HEK293 (cell line): ENCODE data around the gene SLC35G2.

Source experiments
- BCL11B ChIP-seq: fragments of 450-650 bp; formaldehyde crosslinking; IDR thresholded peaks from 2 replicates; pipeline ENCODE4 v1.5.1; 2016; ENCODE audit warnings: low read depth, missing biosample characterization, missing genetic modification characterization
- GLIS1 ChIP-seq: fragments of 450-650 bp; formaldehyde crosslinking; IDR thresholded peaks from 2 replicates; pipeline ENCODE4 v1.5.1; 2016; ENCODE audit warnings: missing biosample characterization, missing genetic modification characterization
- KLF9 ChIP-seq: fragments of 450-650 bp; formaldehyde crosslinking; IDR thresholded peaks from 2 replicates; pipeline ENCODE4 v1.5.1; 2016; ENCODE audit warnings: missing biosample characterization, missing genetic modification characterization, low read depth
- SALL2 ChIP-seq: fragments of 450-650 bp; formaldehyde crosslinking; IDR thresholded peaks from 2 replicates; pipeline ENCODE4 v1.5.0; 2017; ENCODE audit warnings: missing biosample characterization, mild to moderate bottlenecking, missing genetic modification characterization, borderline replicate concordance
- SP2 ChIP-seq: fragments of 450-650 bp; formaldehyde crosslinking; IDR thresholded peaks from 2 replicates; pipeline ENCODE4 v1.5.1; 2016; ENCODE audit warnings: missing biosample characterization, missing genetic modification characterization
- ZBTB1 ChIP-seq: fragments of 450-650 bp; formaldehyde crosslinking; IDR thresholded peaks from 2 replicates; pipeline ENCODE4 v1.5.1; 2016; ENCODE audit warnings: missing biosample characterization, missing genetic modification characterization
- ZEB2 ChIP-seq: fragments of 450-650 bp; formaldehyde crosslinking; IDR thresholded peaks from 2 replicates; pipeline ENCODE4 v1.5.1; 2016; ENCODE audit warnings: missing biosample characterization, missing genetic modification characterization
- ZFHX2 ChIP-seq: fragments of 450-650 bp; formaldehyde crosslinking; conservative IDR thresholded peaks from 2 replicates; pipeline ENCODE4 v1.5.1; 2016; ENCODE audit warnings: missing biosample characterization, missing genetic modification characterization
- ZFP3 ChIP-seq: fragments of 450-650 bp; formaldehyde crosslinking; IDR thresholded peaks from 2 replicates; pipeline ENCODE4 v1.5.1; 2016; ENCODE audit warnings: low read depth, missing biosample characterization, missing genetic modification characterization
- ZFP37 ChIP-seq: fragments of 450-650 bp; formaldehyde crosslinking; IDR thresholded peaks from 2 replicates; pipeline ENCODE4 v1.5.1; 2016; ENCODE audit warnings: missing biosample characterization, missing genetic modification characterization
- ZIC2 ChIP-seq: fragments of 450-650 bp; formaldehyde crosslinking; IDR thresholded peaks from 2 replicates; pipeline ENCODE4 v1.5.1; 2016; ENCODE audit warnings: missing biosample characterization, missing genetic modification characterization
- ZNF10 ChIP-seq: fragments of 450-650 bp; formaldehyde crosslinking; IDR thresholded peaks from 2 replicates; pipeline ENCODE4 v1.5.1; 2017; ENCODE audit warnings: missing biosample characterization, missing genetic modification characterization
- ZNF2 ChIP-seq: fragments of 450-650 bp; formaldehyde crosslinking; IDR thresholded peaks from 2 replicates; pipeline ENCODE4 v1.5.1; 2016; ENCODE audit warnings: missing biosample characterization, missing genetic modification characterization
- ZNF302 ChIP-seq: fragments of 450-650 bp; formaldehyde crosslinking; IDR thresholded peaks from 2 replicates; pipeline ENCODE4 v1.5.1; 2016; ENCODE audit warnings: missing biosample characterization, missing genetic modification characterization, low read depth
- ZNF391 ChIP-seq: fragments of 450-650 bp; formaldehyde crosslinking; IDR thresholded peaks from 2 replicates; pipeline ENCODE4 v1.5.1; 2016; ENCODE audit warnings: low read depth, missing biosample characterization, missing genetic modification characterization, borderline replicate concordance
- ZNF394 ChIP-seq: fragments of 450-650 bp; formaldehyde crosslinking; IDR thresholded peaks from 2 replicates; pipeline ENCODE4 v1.5.1; 2016; ENCODE audit warnings: missing biosample characterization, missing genetic modification characterization, mild to moderate bottlenecking, moderate library complexity, borderline replicate concordance
- ZNF473 ChIP-seq: fragments of 450-650 bp; formaldehyde crosslinking; IDR thresholded peaks from 2 replicates; pipeline ENCODE4 v1.5.1; 2017; ENCODE audit warnings: missing biosample characterization, missing genetic modification characterization
- ZNF501 ChIP-seq: fragments of 450-650 bp; formaldehyde crosslinking; IDR thresholded peaks from 2 replicates; pipeline ENCODE4 v1.5.1; 2016; ENCODE audit warnings: missing biosample characterization, missing genetic modification characterization
- ZNF529 ChIP-seq: fragments of 450-650 bp; formaldehyde crosslinking; IDR thresholded peaks from 2 replicates; pipeline ENCODE4 v1.5.1; 2017; ENCODE audit warnings: missing genetic modification characterization, missing biosample characterization; ENCODE audit not compliant: insufficient replicate concordance
- ZNF596 ChIP-seq: fragments of 450-650 bp; IDR thresholded peaks from 2 replicates; pipeline ENCODE4 v1.5.0; 2018; ENCODE audit warnings: missing biosample characterization, mild to moderate bottlenecking, missing genetic modification characterization, moderate library complexity
- ZNF660 ChIP-seq: fragments of 450-650 bp; IDR thresholded peaks from 2 replicates; pipeline ENCODE4 v1.5.1; 2018; ENCODE audit warnings: missing biosample characterization, mild to moderate bottlenecking, missing genetic modification characterization
- ZNF670 ChIP-seq: fragments of 450-650 bp; formaldehyde crosslinking; IDR thresholded peaks from 2 replicates; pipeline ENCODE4 v1.5.1; 2016; ENCODE audit warnings: missing biosample characterization, missing genetic modification characterization, low read depth
- ZNF76 ChIP-seq: fragments of 450-650 bp; formaldehyde crosslinking; IDR thresholded peaks from 2 replicates; pipeline ENCODE4; 2016; ENCODE audit warnings: low read depth, missing biosample characterization, missing genetic modification characterization, borderline replicate concordance
- ZNF843 ChIP-seq: fragments of 450-650 bp; formaldehyde crosslinking; IDR thresholded peaks from 2 replicates; pipeline ENCODE4 v1.5.1; 2016; ENCODE audit warnings: missing biosample characterization, missing genetic modification characterization
- TF ChIP-seq, protein P1 (sequence below): fragments of 450-650 bp; formaldehyde crosslinking; IDR thresholded peaks from 2 replicates; pipeline ENCODE4 v1.5.1; 2017; ENCODE audit warnings: missing biosample characterization, missing genetic modification characterization
- TF ChIP-seq, protein P2 (sequence below): fragments of 450-650 bp; formaldehyde crosslinking; IDR thresholded peaks from 2 replicates; pipeline ENCODE4 v1.5.1; 2017; ENCODE audit warnings: missing biosample characterization, missing genetic modification characterization
- TF ChIP-seq, protein P3 (sequence below): fragments of 450-650 bp; formaldehyde crosslinking; IDR thresholded peaks from 2 replicates; pipeline ENCODE4 v1.5.1; 2016; ENCODE audit warnings: missing biosample characterization, missing genetic modification characterization
- TF ChIP-seq, protein P4 (sequence below): fragments of 450-650 bp; formaldehyde crosslinking; IDR thresholded peaks from 2 replicates; pipeline ENCODE4 v1.5.1; 2017; ENCODE audit warnings: missing biosample characterization, missing genetic modification characterization
- TF ChIP-seq, protein P5 (sequence below): fragments of 450-650 bp; formaldehyde crosslinking; IDR thresholded peaks from 2 replicates; pipeline ENCODE4 v1.5.1; 2016; ENCODE audit warnings: missing biosample characterization, missing genetic modification characterization
- TF ChIP-seq, protein P6 (sequence below): fragments of 450-650 bp; formaldehyde crosslinking; IDR thresholded peaks from 2 replicates; pipeline ENCODE4 v1.5.1; 2016; ENCODE audit warnings: missing biosample characterization, missing genetic modification characterization
- TF ChIP-seq, protein P7 (sequence below): fragments of 450-650 bp; formaldehyde crosslinking; IDR thresholded peaks from 2 replicates; pipeline ENCODE4 v1.5.1; 2016; ENCODE audit warnings: missing biosample characterization, missing genetic modification characterization

Gene SLC35G2

DNA sequence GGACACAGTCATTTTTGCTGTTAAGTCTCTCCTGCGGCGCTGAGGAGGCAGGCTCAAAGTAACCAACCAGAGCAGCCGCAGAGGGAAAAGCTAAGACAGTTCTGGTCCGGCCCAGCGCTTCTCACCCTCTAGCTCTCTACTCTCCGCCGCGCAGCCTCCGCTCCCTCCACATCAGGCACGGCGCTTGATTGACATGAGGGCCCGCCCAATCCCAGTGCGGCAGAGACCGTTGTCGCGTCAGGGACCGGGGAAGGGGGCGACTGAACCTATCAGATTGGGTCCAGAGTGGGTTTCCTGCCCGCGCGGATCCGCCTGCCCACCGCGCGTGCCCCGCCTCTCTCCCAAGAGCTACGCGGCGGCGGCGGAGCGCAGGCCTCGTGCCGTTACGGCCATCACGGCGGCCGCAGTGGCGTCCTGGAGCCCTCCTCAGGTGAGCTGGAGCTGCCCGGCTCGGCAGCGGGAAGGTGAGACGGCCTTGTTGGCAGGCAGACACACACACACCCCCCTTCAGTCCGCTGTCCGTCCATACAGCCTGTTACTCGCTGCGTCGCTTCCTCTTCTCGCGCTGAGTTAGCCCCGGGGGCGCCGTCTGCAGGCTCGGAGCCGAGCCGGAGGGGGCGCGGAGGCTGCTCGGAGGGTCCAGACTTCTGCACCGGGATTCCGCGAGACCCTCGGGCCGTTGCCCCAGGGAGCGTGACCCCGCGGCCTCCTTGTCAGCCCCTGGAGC lies 43.1 kb downstream of the SLC35G2 start, which contains the start of gene NCK1 (continued):
- TF ChIP-seq, protein P1, sequence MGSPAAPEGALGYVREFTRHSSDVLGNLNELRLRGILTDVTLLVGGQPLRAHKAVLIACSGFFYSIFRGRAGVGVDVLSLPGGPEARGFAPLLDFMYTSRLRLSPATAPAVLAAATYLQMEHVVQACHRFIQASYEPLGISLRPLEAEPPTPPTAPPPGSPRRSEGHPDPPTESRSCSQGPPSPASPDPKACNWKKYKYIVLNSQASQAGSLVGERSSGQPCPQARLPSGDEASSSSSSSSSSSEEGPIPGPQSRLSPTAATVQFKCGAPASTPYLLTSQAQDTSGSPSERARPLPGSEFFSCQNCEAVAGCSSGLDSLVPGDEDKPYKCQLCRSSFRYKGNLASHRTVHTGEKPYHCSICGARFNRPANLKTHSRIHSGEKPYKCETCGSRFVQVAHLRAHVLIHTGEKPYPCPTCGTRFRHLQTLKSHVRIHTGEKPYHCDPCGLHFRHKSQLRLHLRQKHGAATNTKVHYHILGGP (tag by site-specific recombination) = no peak
- peak; percentile 75 for TF ChIP-seq ZFP37 (tag by site-specific recombination)
- no peak for TF ChIP-seq ZNF10 (tag by site-specific recombination)
- TF ChIP-seq ZNF670 (tag by site-specific recombination) = no peak
- TF ChIP-seq BCL11B (tag by site-specific recombination) = no peak
- TF ChIP-seq, protein P2, sequence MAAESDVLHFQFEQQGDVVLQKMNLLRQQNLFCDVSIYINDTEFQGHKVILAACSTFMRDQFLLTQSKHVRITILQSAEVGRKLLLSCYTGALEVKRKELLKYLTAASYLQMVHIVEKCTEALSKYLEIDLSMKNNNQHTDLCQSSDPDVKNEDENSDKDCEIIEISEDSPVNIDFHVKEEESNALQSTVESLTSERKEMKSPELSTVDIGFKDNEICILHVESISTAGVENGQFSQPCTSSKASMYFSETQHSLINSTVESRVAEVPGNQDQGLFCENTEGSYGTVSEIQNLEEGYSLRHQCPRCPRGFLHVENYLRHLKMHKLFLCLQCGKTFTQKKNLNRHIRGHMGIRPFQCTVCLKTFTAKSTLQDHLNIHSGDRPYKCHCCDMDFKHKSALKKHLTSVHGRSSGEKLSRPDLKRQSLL (tag by site-specific recombination) = peak; percentile 86
- TF ChIP-seq ZNF302 (tag by site-specific recombination) = no peak
- no peak for TF ChIP-seq ZBTB1 (tag by site-specific recombination)
- TF ChIP-seq ZEB2 (tag by site-specific recombination) = peak; percentile 76
- TF ChIP-seq SP2 (tag by site-specific recombination) = peak; percentile 96
- TF ChIP-seq ZFP3 (tag by site-specific recombination) = no peak
- peak; percentile 70 for TF ChIP-seq ZNF501 (tag by site-specific recombination)
- TF ChIP-seq ZIC2 (tag by site-specific recombination) = peak; percentile 48
- TF ChIP-seq, protein P3, sequence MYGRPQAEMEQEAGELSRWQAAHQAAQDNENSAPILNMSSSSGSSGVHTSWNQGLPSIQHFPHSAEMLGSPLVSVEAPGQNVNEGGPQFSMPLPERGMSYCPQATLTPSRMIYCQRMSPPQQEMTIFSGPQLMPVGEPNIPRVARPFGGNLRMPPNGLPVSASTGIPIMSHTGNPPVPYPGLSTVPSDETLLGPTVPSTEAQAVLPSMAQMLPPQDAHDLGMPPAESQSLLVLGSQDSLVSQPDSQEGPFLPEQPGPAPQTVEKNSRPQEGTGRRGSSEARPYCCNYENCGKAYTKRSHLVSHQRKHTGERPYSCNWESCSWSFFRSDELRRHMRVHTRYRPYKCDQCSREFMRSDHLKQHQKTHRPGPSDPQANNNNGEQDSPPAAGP (tag by site-specific recombination) = 0 out of 2 replicates have a peak, but pooled peaks have one; percentile 39
- TF ChIP-seq, protein P4, sequence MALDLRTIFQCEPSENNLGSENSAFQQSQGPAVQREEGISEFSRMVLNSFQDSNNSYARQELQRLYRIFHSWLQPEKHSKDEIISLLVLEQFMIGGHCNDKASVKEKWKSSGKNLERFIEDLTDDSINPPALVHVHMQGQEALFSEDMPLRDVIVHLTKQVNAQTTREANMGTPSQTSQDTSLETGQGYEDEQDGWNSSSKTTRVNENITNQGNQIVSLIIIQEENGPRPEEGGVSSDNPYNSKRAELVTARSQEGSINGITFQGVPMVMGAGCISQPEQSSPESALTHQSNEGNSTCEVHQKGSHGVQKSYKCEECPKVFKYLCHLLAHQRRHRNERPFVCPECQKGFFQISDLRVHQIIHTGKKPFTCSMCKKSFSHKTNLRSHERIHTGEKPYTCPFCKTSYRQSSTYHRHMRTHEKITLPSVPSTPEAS (tag by site-specific recombination) = no peak
- TF ChIP-seq ZNF76 = peak; percentile 37; the same call in 1 of the 2 replicates
- no peak for TF ChIP-seq ZNF473 (tag by site-specific recombination)
- peak; percentile 40; the same call in 1 of the 2 replicates for TF ChIP-seq ZNF843 (tag by site-specific recombination)
- TF ChIP-seq ZFHX2 = peak; percentile 12; the same call in 1 of the 2 replicates
- TF ChIP-seq ZNF394 (tag by site-specific recombination) = peak; percentile 93
- 0 out of 2 replicates have a peak, but pooled peaks have one; percentile 39 for TF ChIP-seq ZNF596 (tag by site-specific recombination)
- 0 out of 2 replicates have a peak, but pooled peaks have one; percentile 28 for TF ChIP-seq GLIS1
- TF ChIP-seq KLF9 (tag by site-specific recombination) = peak; percentile 61
- 0 out of 2 replicates have a peak, but pooled peaks have one; percentile 61 for TF ChIP-seq ZNF2 (tag by site-specific recombination)
- TF ChIP-seq ZNF529 (tag by site-specific recombination) = no peak
- TF ChIP-seq, protein P5, sequence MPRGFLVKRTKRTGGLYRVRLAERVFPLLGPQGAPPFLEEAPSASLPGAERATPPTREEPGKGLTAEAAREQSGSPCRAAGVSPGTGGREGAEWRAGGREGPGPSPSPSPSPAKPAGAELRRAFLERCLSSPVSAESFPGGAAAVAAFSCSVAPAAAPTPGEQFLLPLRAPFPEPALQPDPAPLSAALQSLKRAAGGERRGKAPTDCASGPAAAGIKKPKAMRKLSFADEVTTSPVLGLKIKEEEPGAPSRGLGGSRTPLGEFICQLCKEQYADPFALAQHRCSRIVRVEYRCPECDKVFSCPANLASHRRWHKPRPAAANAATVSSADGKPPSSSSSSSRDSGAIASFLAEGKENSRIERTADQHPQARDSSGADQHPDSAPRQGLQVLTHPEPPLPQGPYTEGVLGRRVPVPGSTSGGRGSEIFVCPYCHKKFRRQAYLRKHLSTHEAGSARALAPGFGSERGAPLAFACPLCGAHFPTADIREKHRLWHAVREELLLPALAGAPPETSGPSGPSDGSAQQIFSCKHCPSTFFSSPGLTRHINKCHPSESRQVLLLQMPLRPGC (tag by site-specific recombination) = 0 out of 2 replicates have a peak, but pooled peaks have one; percentile 27
- TF ChIP-seq, protein P6, sequence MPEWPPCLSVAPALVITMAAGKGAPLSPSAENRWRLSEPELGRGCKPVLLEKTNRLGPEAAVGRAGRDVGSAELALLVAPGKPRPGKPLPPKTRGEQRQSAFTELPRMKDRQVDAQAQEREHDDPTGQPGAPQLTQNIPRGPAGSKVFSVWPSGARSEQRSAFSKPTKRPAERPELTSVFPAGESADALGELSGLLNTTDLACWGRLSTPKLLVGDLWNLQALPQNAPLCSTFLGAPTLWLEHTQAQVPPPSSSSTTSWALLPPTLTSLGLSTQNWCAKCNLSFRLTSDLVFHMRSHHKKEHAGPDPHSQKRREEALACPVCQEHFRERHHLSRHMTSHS (tag by site-specific recombination) = no peak
- no peak for TF ChIP-seq ZNF660
- no peak for TF ChIP-seq SALL2 (tag by site-specific recombination)
- TF ChIP-seq, protein P7, sequence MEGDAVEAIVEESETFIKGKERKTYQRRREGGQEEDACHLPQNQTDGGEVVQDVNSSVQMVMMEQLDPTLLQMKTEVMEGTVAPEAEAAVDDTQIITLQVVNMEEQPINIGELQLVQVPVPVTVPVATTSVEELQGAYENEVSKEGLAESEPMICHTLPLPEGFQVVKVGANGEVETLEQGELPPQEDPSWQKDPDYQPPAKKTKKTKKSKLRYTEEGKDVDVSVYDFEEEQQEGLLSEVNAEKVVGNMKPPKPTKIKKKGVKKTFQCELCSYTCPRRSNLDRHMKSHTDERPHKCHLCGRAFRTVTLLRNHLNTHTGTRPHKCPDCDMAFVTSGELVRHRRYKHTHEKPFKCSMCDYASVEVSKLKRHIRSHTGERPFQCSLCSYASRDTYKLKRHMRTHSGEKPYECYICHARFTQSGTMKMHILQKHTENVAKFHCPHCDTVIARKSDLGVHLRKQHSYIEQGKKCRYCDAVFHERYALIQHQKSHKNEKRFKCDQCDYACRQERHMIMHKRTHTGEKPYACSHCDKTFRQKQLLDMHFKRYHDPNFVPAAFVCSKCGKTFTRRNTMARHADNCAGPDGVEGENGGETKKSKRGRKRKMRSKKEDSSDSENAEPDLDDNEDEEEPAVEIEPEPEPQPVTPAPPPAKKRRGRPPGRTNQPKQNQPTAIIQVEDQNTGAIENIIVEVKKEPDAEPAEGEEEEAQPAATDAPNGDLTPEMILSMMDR = peak; percentile 88
- TF ChIP-seq ZNF391 (tag by site-specific recombination) = peak; percentile 82; the same call in 1 of the 2 replicates
